Transverse colon (tissue), 4 donors: ENCODE results near the gene SCN1A. TPM values are rescaled to one million over a fixed set of nuclear protein-coding genes. Genes with fewer than 3 reads are reported as not detected.

Experiments used
- DNase-seq: peaks from one replicate; pipeline ENCODE4 v3.0.0-alpha.2; 2019
- H3K27ac ChIP-seq, 4 donors: fragments of 200-600 bp; sonication (generic); 2 replicates each; pipeline ENCODE4 v1.5.1; 2016 to 2018; ENCODE audit warnings: inconsistent platforms in 4 of 4
- H3K27me3 ChIP-seq: fragments of 200-600 bp; sonication (generic); 2 replicates; pipeline ENCODE4 v1.5.1; 2017; ENCODE audit warnings: inconsistent platforms
- H3K36me3 ChIP-seq, 4 donors: fragments of 200-600 bp; sonication (generic); 2 replicates each; pipeline ENCODE4 v1.5.1; 2017 to 2019; ENCODE audit warnings: inconsistent platforms in 4 of 4
- H3K4me1 ChIP-seq, 4 donors: fragments of 200-600 bp; sonication (generic); 2 replicates each; pipeline ENCODE4 v1.5.1; 2017 to 2020; ENCODE audit warnings: inconsistent platforms in 4 of 4
- H3K4me3 ChIP-seq, 4 donors: fragments of 200-600 bp; sonication (generic); 1 replicate in 1 of 4; 2 replicates in 3 of 4; pipeline versions ENCODE4 v1.5.1 to v1.6.1; 2017 to 2019; ENCODE audit warnings: inconsistent platforms in 4 of 4
- H3K9me3 ChIP-seq, 2 donors: fragments of 200-600 bp; sonication (generic); 2 replicates each; pipeline ENCODE4 v1.5.1; 2017 to 2019; ENCODE audit warnings: inconsistent platforms in 2 of 2
- EP300 ChIP-seq: sonication (generic); formaldehyde crosslinking; IDR thresholded peaks from one replicate; pipeline ENCODE4 v1.6.1; 2017; ENCODE audit warnings: antibody characterized with exemption, low read depth
- POLR2A ChIP-seq: fragments of 450-650 bp; IDR thresholded peaks from one replicate; pipeline ENCODE4 v1.6.1; 2016; ENCODE audit warnings: antibody characterized with exemption, mild to moderate bottlenecking, moderate library complexity
- POLR2AphosphoS5 ChIP-seq, 3 donors: sonication (generic); formaldehyde crosslinking; IDR thresholded peaks; one replicate each; pipeline ENCODE4 v1.6.1; 2016; ENCODE audit warnings: antibody characterized with exemption in 3 of 3
- WGBS, 2 donors: methylation state at CpG; one replicate each; pipeline ENCODE4 v1.1.5; 2018; ENCODE audit warnings: low coverage in 1 of 2; 5-methylcytosine and 5-hydroxymethylcytosine counted together
- in situ Hi-C, 4 donors: fragments of 200-750 bp; cut with MboI; loops; one replicate each; pipeline versions ENCODE4 v1.15.0 to v1.15.1; 2017; ENCODE audit warnings: low sequenced_read_pairs in 3 of 4, low pct_ligation_motif_present in 1 of 4, low pct_unique_long_range_greater_than_20kb in 1 of 4
- intact Hi-C: fragments of 100-400 bp; cut with DNase I; formaldehyde crosslinking; loops from one replicate; pipeline ENCODE4 v1.15.1; 2023; ENCODE audit warnings: low total_unique reads
- total RNA-seq, 4 donors: library from RNA; depleted of rRNA; stranded (reverse); fragments of >200 nt; gene quantifications; one replicate each; pipeline ENCODE4 v1.1.0, GENCODE V29; 2016
- TF ChIP-seq, protein P1 (sequence below), 5 experiments: fragments of 200-600 bp in 3 of 5; fragments of 450-650 bp in 2 of 5; sonication (generic) in 3 of 5; IDR thresholded peaks; 1 replicate in 2 of 5; 2 replicates in 3 of 5; pipeline ENCODE4 v1.5.1; 2016 to 2017; ENCODE audit warnings: antibody characterized with exemption in 5 of 5, inconsistent platforms in 3 of 5, mild to moderate bottlenecking in 2 of 5, moderate library complexity in 1 of 5

Gene SCN1A
- total RNA-seq, 4 donors from 2014 or later: not detected

DNA sequence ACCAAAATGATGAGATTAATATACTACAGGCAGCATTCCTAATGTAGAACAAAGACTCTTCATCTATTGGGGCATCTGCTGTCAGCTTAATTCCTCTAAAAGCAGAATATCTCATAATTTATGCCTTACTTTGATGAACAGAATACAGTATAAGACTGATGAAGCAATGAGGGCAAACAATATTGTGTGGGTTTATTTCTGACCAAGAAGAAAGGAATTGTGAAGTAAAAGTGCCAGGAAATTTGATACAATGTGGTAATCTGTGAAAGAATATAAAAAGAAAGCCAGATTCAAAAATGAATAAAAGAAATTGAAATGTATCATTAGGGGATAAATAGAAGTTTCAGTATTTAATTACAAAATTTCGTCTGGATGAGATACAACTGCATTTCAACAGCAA is 95.5 kb downstream of the SCN1A start:
- no peaks in the 10 kb centered on the region for H3K27me3 ChIP-seq
- no peak for DNase-seq
- intact Hi-C loops (no loop called here), in situ Hi-C loops (no loop called here)
- H3K4me3 ChIP-seq: no peak overlapping the region
- H3K36me3 ChIP-seq: no peaks in the 10 kb centered on the region
- H3K27ac ChIP-seq: no peak overlapping the region
- no peaks in the 10 kb centered on the region for H3K9me3 ChIP-seq
- no peaks in the 10 kb centered on the region for H3K4me1 ChIP-seq
- no peak for TF ChIP-seq POLR2A
- no peak for TF ChIP-seq POLR2AphosphoS5 (IDR thresholded peaks at IDR 0.05)
- no peak for TF ChIP-seq EP300
- TF ChIP-seq, protein P1, sequence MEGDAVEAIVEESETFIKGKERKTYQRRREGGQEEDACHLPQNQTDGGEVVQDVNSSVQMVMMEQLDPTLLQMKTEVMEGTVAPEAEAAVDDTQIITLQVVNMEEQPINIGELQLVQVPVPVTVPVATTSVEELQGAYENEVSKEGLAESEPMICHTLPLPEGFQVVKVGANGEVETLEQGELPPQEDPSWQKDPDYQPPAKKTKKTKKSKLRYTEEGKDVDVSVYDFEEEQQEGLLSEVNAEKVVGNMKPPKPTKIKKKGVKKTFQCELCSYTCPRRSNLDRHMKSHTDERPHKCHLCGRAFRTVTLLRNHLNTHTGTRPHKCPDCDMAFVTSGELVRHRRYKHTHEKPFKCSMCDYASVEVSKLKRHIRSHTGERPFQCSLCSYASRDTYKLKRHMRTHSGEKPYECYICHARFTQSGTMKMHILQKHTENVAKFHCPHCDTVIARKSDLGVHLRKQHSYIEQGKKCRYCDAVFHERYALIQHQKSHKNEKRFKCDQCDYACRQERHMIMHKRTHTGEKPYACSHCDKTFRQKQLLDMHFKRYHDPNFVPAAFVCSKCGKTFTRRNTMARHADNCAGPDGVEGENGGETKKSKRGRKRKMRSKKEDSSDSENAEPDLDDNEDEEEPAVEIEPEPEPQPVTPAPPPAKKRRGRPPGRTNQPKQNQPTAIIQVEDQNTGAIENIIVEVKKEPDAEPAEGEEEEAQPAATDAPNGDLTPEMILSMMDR (IDR thresholded peaks at IDR 0.05): no peak
- 0 to 22% methylated on average over 1 of the region's 1 CpG for WGBS, 2 donors

DNA sequence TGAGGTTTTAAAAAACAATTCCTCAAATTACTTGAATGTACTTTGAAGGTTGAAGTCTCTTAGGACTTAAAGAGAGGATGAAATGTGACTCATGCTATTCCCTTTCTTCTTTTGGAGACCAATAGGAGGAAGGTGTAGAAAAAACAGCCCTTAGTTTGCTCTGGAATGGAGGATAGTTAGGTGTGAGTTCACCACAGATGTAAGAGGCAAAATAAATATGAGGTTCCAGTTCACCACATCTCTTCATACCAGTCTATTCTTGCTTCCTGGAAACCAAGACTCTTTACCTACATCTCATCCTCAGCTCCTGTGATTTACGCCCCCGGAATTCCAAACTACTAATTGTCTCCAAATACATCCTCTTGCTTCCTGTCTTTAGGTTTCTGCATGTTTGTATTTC is 96.8 kb downstream of the SCN1A start:
- 85 to 89% methylated on average over 2 of the region's 2 CpGs for WGBS, 2 donors
- TF ChIP-seq POLR2A (no peak), EP300 (no peak), POLR2AphosphoS5 (IDR thresholded peaks at IDR 0.05) (no peak)
- TF ChIP-seq, protein P1 (IDR thresholded peaks at IDR 0.05): no peak
- no peaks in the 10 kb centered on the region for H3K9me3 ChIP-seq
- intact Hi-C loops: no loop called here
- no peaks in the 10 kb centered on the region for H3K27me3 ChIP-seq
- H3K4me3 ChIP-seq: no peak overlapping the region
- H3K27ac ChIP-seq: no peak overlapping the region
- DNase-seq: no peak
- in situ Hi-C loops: no loop called here
- no peaks in the 10 kb centered on the region for H3K4me1 ChIP-seq
- H3K36me3 ChIP-seq: no peaks in the 10 kb centered on the region

DNA sequence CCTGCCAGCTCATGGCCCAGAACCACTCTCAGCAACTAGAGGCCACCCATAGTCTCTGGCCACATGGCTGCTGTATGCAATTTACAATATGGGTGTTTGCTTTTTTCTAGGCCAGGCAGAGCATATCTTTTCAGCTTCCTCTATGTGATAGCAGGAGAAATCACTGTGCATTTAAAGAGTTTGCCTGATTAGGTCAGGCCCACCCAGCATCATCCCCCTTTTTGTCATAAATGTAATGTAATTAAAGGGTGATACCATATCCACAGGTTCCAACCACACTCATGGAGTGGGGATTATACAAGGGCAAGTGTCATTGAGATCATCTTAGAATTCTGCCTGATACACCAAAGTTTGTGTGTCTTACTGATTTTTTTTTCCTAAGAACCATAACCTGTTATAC is 102.5 kb downstream of the SCN1A start:
- no peaks in the 10 kb centered on the region for H3K9me3 ChIP-seq

DNA sequence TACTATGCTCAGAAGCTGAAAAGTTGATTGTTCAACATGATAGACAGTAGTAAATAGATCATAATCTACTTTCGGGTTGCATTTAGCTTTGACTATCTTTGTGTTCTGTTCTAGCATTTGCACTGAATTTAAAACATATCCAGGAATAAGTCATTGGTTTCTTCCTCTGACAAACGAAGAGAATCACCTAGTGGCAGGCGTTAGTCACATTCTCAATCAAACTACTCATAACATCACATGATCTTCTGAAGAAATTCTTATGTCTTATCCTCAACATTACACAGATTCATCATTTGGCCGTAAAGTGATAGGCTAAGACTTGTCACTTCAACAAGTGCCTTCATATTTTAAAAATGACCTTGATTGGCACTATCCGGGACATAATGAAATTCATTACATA is 110.6 kb downstream of the SCN1A start:
- TF ChIP-seq, protein P1 (IDR thresholded peaks at IDR 0.05): no peak
- no peak for TF ChIP-seq POLR2AphosphoS5 (IDR thresholded peaks at IDR 0.05)
- Histone ChIP-seq H3K27ac (no peak overlapping the region), H3K4me1 (no peaks in the 10 kb centered on the region), H3K27me3 (no peaks in the 10 kb centered on the region), H3K9me3 (no peaks in the 10 kb centered on the region), H3K4me3 (no peak overlapping the region), H3K36me3 (no peaks in the 10 kb centered on the region)
- no peak for DNase-seq
- in situ Hi-C loops: no loop called here
- intact Hi-C loops: no loop called here
- WGBS, 2 donors: 60 to 61% methylated on average over 5 of the region's 5 CpGs

More for the DNA sequence above, 102.5 kb downstream of the SCN1A start:
- intact Hi-C loops: no loop called here
- in situ Hi-C loops: no loop called here
- no peak for DNase-seq
- Histone ChIP-seq H3K27me3 (no peaks in the 10 kb centered on the region), H3K4me1 (no peaks in the 10 kb centered on the region), H3K27ac (no peak overlapping the region), H3K4me3 (no peak overlapping the region), H3K36me3 (no peaks in the 10 kb centered on the region)
- TF ChIP-seq, protein P1 (IDR thresholded peaks at IDR 0.05): no peak
- TF ChIP-seq POLR2A (no peak), EP300 (no peak), POLR2AphosphoS5 (IDR thresholded peaks at IDR 0.05) (no peak)
